CD14-positive monocyte (primary cell): ENCODE results near the gene TGM5. TPM values are rescaled to one million over a fixed set of nuclear protein-coding genes. Genes with fewer than 3 reads are reported as not detected.

Experiments
- DNase-seq, 3 donors: peaks; one replicate each; pipeline ENCODE4 v3.0.0-alpha.2; 2011 to 2022
- H2AFZ ChIP-seq: 2 replicates; pipeline ENCODE4 v1.6.0; 2012; ENCODE audit warnings: mild to moderate bottlenecking, low read depth, low read length, inconsistent platforms; ENCODE audit not compliant: insufficient read depth, poor library complexity, severe bottlenecking
- H3K27ac ChIP-seq, 2 donors: 1 replicate in 1 of 2; 2 replicates in 1 of 2; pipeline ENCODE4 v1.5.1; 2012 to 2013; ENCODE audit warnings: low read length in 2 of 2, control low read depth in 1 of 2, inconsistent platforms in 1 of 2, low read depth in 1 of 2, mild to moderate bottlenecking in 1 of 2
- H3K27me3 ChIP-seq, 2 donors: one replicate each; pipeline versions ENCODE4 v1.6.0 to v1.6.1; 2011 to 2013; ENCODE audit warnings: low read length in 2 of 2; ENCODE audit not compliant: control insufficient read depth in 2 of 2, insufficient read depth in 2 of 2
- H3K36me3 ChIP-seq, 2 donors: replicated peaks in 1 of 2; 1 replicate in 1 of 2; 2 replicates in 1 of 2; pipeline versions ENCODE4 v1.5.1 to v1.6.1; 2012 to 2013; ENCODE audit warnings: low read length in 2 of 2, control low read depth in 1 of 2, inconsistent platforms in 1 of 2, mild to moderate bottlenecking in 1 of 2; ENCODE audit not compliant: insufficient read depth in 2 of 2, control insufficient read depth in 1 of 2
- H3K4me1 ChIP-seq, 2 donors: 1 replicate in 1 of 2; 2 replicates in 1 of 2; pipeline versions ENCODE4 v1.5.1 to v1.6.1; 2012 to 2013; ENCODE audit warnings: low read length in 2 of 2, control low read depth in 1 of 2, inconsistent platforms in 1 of 2, mild to moderate bottlenecking in 1 of 2, moderate library complexity in 1 of 2; ENCODE audit not compliant: insufficient read depth in 2 of 2, control insufficient read depth in 1 of 2
- H3K4me2 ChIP-seq: replicated peaks from 2 replicates; pipeline ENCODE3; 2012; ENCODE audit warnings: low read length, moderate library complexity, mild to moderate bottlenecking; ENCODE audit not compliant: poor library complexity, severe bottlenecking; ENCODE audit errors: extremely low read depth
- H3K4me3 ChIP-seq, 3 experiments: fragments of 200-600 bp in 1 of 3; sonication (generic) in 1 of 3; replicated peaks in 1 of 3; 1 replicate in 2 of 3; 2 replicates in 1 of 3; pipeline ENCODE4 v1.5.1; 2011 to 2013; ENCODE audit warnings: low read length in 3 of 3, mild to moderate bottlenecking in 3 of 3, control low read depth in 2 of 3, low read depth in 2 of 3, inconsistent platforms in 1 of 3, moderate library complexity in 1 of 3
- H3K79me2 ChIP-seq: 2 replicates; pipeline ENCODE4 v1.6.0; 2012; ENCODE audit warnings: mild to moderate bottlenecking, control low read depth, inconsistent platforms, low read length, moderate library complexity; ENCODE audit not compliant: insufficient read depth
- H3K9ac ChIP-seq: 2 replicates; pipeline ENCODE4 v1.6.0; 2017; ENCODE audit warnings: low read length, mild to moderate bottlenecking; ENCODE audit not compliant: insufficient read depth, poor library complexity, severe bottlenecking
- H3K9me3 ChIP-seq, 2 donors: replicated peaks in 1 of 2; 1 replicate in 1 of 2; 2 replicates in 1 of 2; pipeline versions ENCODE4 v1.5.1 to v1.6.1; 2012 to 2013; ENCODE audit warnings: low read length in 2 of 2, control low read depth in 1 of 2; ENCODE audit not compliant: control insufficient read depth in 1 of 2, insufficient read depth in 1 of 2
- H4K20me1 ChIP-seq: 2 replicates; pipeline ENCODE4 v1.6.0; 2012; ENCODE audit warnings: mild to moderate bottlenecking, low read length, control low read depth, moderate library complexity; ENCODE audit not compliant: insufficient read depth
- H3K27ac Mint-ChIP-seq, 7 donors: one replicate each; pipeline ENCODE4 v1.8.0; 2020; ENCODE audit warnings: mild to moderate bottlenecking in 7 of 7, mixed read lengths in 7 of 7, moderate library complexity in 6 of 7, inconsistent platforms in 2 of 7
- H3K27me3 Mint-ChIP-seq, 3 donors: one replicate each; pipeline ENCODE4 v1.8.0; 2021 to 2022; ENCODE audit warnings: low read depth in 3 of 3, mild to moderate bottlenecking in 3 of 3, mixed read lengths in 3 of 3, moderate library complexity in 3 of 3, inconsistent platforms in 1 of 3
- H3K36me3 Mint-ChIP-seq, 2 donors: one replicate each; pipeline ENCODE4 v1.8.0; 2020; ENCODE audit warnings: mixed read lengths in 2 of 2, inconsistent platforms in 1 of 2, mild to moderate bottlenecking in 1 of 2
- H3K4me1 Mint-ChIP-seq: one replicate; pipeline ENCODE4 v1.8.0; 2020; ENCODE audit warnings: mild to moderate bottlenecking, mixed read lengths
- H3K4me3 Mint-ChIP-seq, 2 donors: one replicate each; pipeline ENCODE4 v1.8.0; 2020; ENCODE audit warnings: mild to moderate bottlenecking in 2 of 2, mixed read lengths in 2 of 2, moderate library complexity in 1 of 2
- H3K9me3 Mint-ChIP-seq, 7 donors: one replicate each; pipeline ENCODE4 v1.8.0; 2020 to 2022; ENCODE audit warnings: mixed read lengths in 7 of 7, mild to moderate bottlenecking in 6 of 7, moderate library complexity in 6 of 7, inconsistent platforms in 2 of 7
- WGBS: methylation state at CpG from one replicate; pipeline ENCODE4 v1.1.5; 2013; ENCODE audit warnings: missing lambda C conversion rate; ENCODE audit not compliant: insufficient coverage; 5-methylcytosine and 5-hydroxymethylcytosine counted together
- intact Hi-C, 2 donors: fragments of 100-400 bp; cut with micrococcal nuclease; formaldehyde crosslinking; loops; one replicate each; pipeline versions ENCODE4 v1.15.0 to v1.15.1; 2023
- polyA plus RNA-seq, 3 donors: library from polyadenylated mRNA; depleted of rRNA in 1 of 3; unstranded in 2 of 3; stranded (reverse) in 1 of 3; fragments of 300-500 nt in 2 of 3; fragments of >200 nt in 1 of 3; fragmentation: Illumina TruSeq in 2 of 3; gene quantifications; 1 replicate in 2 of 3; 2 replicates in 1 of 3; pipeline ENCODE4 v1.2.3, GENCODE V29; 2012 to 2021
- TF ChIP-seq, protein P1 (sequence below): fragments of 200-600 bp; IDR thresholded peaks from one replicate; pipeline ENCODE4 v1.8.0; 2022; ENCODE audit warnings: antibody characterized with exemption, mild to moderate bottlenecking

The TGM5 gene
- polyA plus RNA-seq, 3 donors: not detected

GRCh38 chr15:43239732-43240491 is 26.8 kb downstream of the TGM5 start:
- H3K27ac Mint-ChIP-seq: peak overlapping the region in 1 of 7 donors; percentile 15
- peak; percentile 17 to 66 (median 25) for DNase-seq
- H3K4me3 Mint-ChIP-seq: peak overlapping the region in 1 of 2 donors; percentile 72
- peaks cover 16 to 20% of the 10 kb centered on the region in 2 donors for H3K4me1 ChIP-seq
- H2AFZ ChIP-seq: no peak overlapping the region
- peaks cover 0 to 3% (median 0%) of the 10 kb centered on the region in 7 donors for H3K9me3 Mint-ChIP-seq
- H3K27me3 ChIP-seq: peaks cover 18 to 36% of the 10 kb centered on the region in 2 donors
- H3K36me3 ChIP-seq: no peaks in the 10 kb centered on the region
- H4K20me1 ChIP-seq: no peaks in the 10 kb centered on the region
- intact Hi-C loops: no loop called here
- TF ChIP-seq, protein P1, sequence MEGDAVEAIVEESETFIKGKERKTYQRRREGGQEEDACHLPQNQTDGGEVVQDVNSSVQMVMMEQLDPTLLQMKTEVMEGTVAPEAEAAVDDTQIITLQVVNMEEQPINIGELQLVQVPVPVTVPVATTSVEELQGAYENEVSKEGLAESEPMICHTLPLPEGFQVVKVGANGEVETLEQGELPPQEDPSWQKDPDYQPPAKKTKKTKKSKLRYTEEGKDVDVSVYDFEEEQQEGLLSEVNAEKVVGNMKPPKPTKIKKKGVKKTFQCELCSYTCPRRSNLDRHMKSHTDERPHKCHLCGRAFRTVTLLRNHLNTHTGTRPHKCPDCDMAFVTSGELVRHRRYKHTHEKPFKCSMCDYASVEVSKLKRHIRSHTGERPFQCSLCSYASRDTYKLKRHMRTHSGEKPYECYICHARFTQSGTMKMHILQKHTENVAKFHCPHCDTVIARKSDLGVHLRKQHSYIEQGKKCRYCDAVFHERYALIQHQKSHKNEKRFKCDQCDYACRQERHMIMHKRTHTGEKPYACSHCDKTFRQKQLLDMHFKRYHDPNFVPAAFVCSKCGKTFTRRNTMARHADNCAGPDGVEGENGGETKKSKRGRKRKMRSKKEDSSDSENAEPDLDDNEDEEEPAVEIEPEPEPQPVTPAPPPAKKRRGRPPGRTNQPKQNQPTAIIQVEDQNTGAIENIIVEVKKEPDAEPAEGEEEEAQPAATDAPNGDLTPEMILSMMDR: no peak
- 0% methylated on average over 4 of the region's 7 CpGs for WGBS
- H3K27me3 Mint-ChIP-seq: peaks cover 52 to 68% (median 53%) of the 10 kb centered on the region in 3 donors
- peaks cover 0 to 1% of the 10 kb centered on the region in 2 donors for H3K36me3 Mint-ChIP-seq
- H3K4me3 ChIP-seq: no peak overlapping the region
- H3K79me2 ChIP-seq: no peaks in the 10 kb centered on the region
- H3K9me3 ChIP-seq: no peaks in the 10 kb centered on the region
- H3K27ac ChIP-seq: no peak overlapping the region
- peaks cover 20% of the 10 kb centered on the region for H3K4me1 Mint-ChIP-seq
- no peak overlapping the region for H3K9ac ChIP-seq
- peak overlapping the region; percentile 28 for H3K4me2 ChIP-seq

DNA sequence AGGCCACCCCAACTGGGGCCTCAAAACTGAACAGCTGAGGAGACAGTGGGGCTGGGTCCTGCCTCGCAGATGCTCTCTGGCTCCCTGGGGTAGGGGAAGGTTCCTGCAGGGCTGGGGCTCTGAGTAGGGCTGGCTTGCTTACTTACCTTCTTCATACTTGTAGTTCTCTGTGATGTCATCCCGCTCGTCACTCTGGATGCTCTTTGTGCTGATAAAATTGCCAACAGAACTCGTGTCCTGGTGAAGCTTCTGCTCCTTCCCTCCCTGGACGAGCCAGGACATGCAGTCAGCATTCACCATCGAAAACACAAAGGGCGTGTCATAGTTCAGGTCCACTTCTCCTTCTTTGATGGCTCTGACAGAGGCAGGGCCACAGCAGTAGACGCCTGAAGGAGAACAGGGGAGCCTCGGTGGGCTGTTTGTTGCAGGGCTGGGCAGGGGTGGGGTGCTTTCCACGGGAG is 28.0 kb downstream of the TGM5 start:
- Histone ChIP-seq H3K4me1 (peaks cover 16 to 20% of the 10 kb centered on the region in 2 donors), H3K36me3 (no peaks in the 10 kb centered on the region), H3K27ac (no peak overlapping the region), H3K79me2 (no peaks in the 10 kb centered on the region), H3K4me2 (no peak overlapping the region), H2AFZ (no peak overlapping the region), H3K27me3 (peaks cover 13 to 41% of the 10 kb centered on the region in 2 donors), H3K9ac (no peak overlapping the region), H3K4me3 (no peak overlapping the region), H4K20me1 (no peaks in the 10 kb centered on the region), H3K9me3 (no peaks in the 10 kb centered on the region)
- Mint-ChIP-seq H3K9me3 (peaks cover 0 to 3% (median 0%) of the 10 kb centered on the region in 7 donors), H3K27me3 (peaks cover 47 to 66% (median 53%) of the 10 kb centered on the region in 3 donors), H3K4me1 (peaks cover 20% of the 10 kb centered on the region), H3K4me3 (peak overlapping the region in 1 of 2 donors; percentile 65), H3K27ac (no peak overlapping the region), H3K36me3 (peaks cover 0 to 1% of the 10 kb centered on the region in 2 donors)
- TF ChIP-seq, protein P1: no peak
- peak; percentile 13 to 35 (median 18) for DNase-seq
- 19% methylated on average over 9 of the region's 10 CpGs for WGBS
- intact Hi-C loops: no loop called here
